LoVo (cell line): ENCODE results near the gene SYT1.

Experiments
- DNase-seq: peaks from one replicate; pipeline ENCODE4 v3.0.0-alpha.2; 2016; ENCODE audit warnings: low spot score

The SYT1 gene

GRCh38 chr12:79295572-79295971 is 431.0 kb downstream of the SYT1 start:
- no peak for DNase-seq

- no peak for DNase-seq
Observed at GRCh38 chr12:79296133-79296532, 431.6 kb downstream of the SYT1 start.

GRCh38 chr12:79296871-79297270 is 432.3 kb downstream of the SYT1 start:
- DNase-seq = no peak

- DNase-seq = no peak
Observed at GRCh38 chr12:79298506-79298905, 433.9 kb downstream of the SYT1 start.

- no peak for DNase-seq
Observed at GRCh38 chr12:79299447-79300198, 435.0 kb downstream of the SYT1 start.

GRCh38 chr12:79300199-79300568 is 435.6 kb downstream of the SYT1 start:
- no peak for DNase-seq

- no peak for DNase-seq
Observed at GRCh38 chr12:79301181-79301580, 436.6 kb downstream of the SYT1 start.

- no peak for DNase-seq
Observed at GRCh38 chr12:79302162-79302814, 437.7 kb downstream of the SYT1 start.

- DNase-seq = no peak
Observed at GRCh38 chr12:79307340-79307739, 442.8 kb downstream of the SYT1 start.

GRCh38 chr12:79309039-79309438 is 444.5 kb downstream of the SYT1 start:
- DNase-seq = no peak

GRCh38 chr12:79317179-79317847 is 452.7 kb downstream of the SYT1 start:
- DNase-seq = no peak

- no peak for DNase-seq
Observed at GRCh38 chr12:79322905-79323304, 458.3 kb downstream of the SYT1 start.

GRCh38 chr12:79324571-79324970 is 460.0 kb downstream of the SYT1 start:
- DNase-seq = no peak

GRCh38 chr12:79326222-79326621 is 461.6 kb downstream of the SYT1 start:
- DNase-seq = no peak

- no peak for DNase-seq
Observed at GRCh38 chr12:79326663-79327062, 462.1 kb downstream of the SYT1 start.

GRCh38 chr12:79327465-79327864 is 462.9 kb downstream of the SYT1 start:
- DNase-seq = no peak

- no peak for DNase-seq
Observed at GRCh38 chr12:79329933-79330332, 465.4 kb downstream of the SYT1 start.

GRCh38 chr12:79331870-79332269 is 467.3 kb downstream of the SYT1 start:
- no peak for DNase-seq

- no peak for DNase-seq
Observed at GRCh38 chr12:79333144-79333543, 468.6 kb downstream of the SYT1 start.

- no peak for DNase-seq
Observed at GRCh38 chr12:79337662-79338290, 473.2 kb downstream of the SYT1 start.

GRCh38 chr12:79344855-79345847 is 480.6 kb downstream of the SYT1 start:
- DNase-seq = peak; percentile 68

GRCh38 chr12:79347866-79348265 is 483.3 kb downstream of the SYT1 start:
- DNase-seq = no peak
